ENCODE results near the gene ITCH.
"Not testable (repeated sequence)": the region's sequence is repeated elsewhere in the genome, so short reads cannot be mapped to it uniquely, and the experiment has no call there.

The ITCH gene

GRCh38 chr20:34421766-34422466, 58.8 kb downstream of the ITCH start:
- DNase-seq = no peak

- not testable (repeated sequence) for DNase-seq
These were observed 62.1 kb downstream of the ITCH start for GRCh38 chr20:34425032-34425690.

- no peak for DNase-seq
These were observed 63.0 kb downstream of the ITCH start for GRCh38 chr20:34426026-34426425.

GRCh38 chr20:34427331-34427730, 64.3 kb downstream of the ITCH start:
- no peak for DNase-seq

GRCh38 chr20:34427784-34428183, 64.7 kb downstream of the ITCH start:
- no peak for DNase-seq

- no peak for DNase-seq
These were observed 68.1 kb downstream of the ITCH start for GRCh38 chr20:34431168-34431567.

GRCh38 chr20:34432663-34433062, 69.6 kb downstream of the ITCH start:
- DNase-seq = not testable (repeated sequence)

GRCh38 chr20:34433391-34433790, 70.3 kb downstream of the ITCH start:
- DNase-seq = no peak

GRCh38 chr20:34435589-34435988, 72.5 kb downstream of the ITCH start:
- DNase-seq = no peak

GRCh38 chr20:34437330-34437986, 74.4 kb downstream of the ITCH start:
- no peak for DNase-seq

GRCh38 chr20:34439168-34439567, 76.1 kb downstream of the ITCH start:
- DNase-seq = no peak

- DNase-seq = not testable (repeated sequence)
These were observed 78.3 kb downstream of the ITCH start for GRCh38 chr20:34441423-34441822.

- no peak for DNase-seq
These were observed 80.5 kb downstream of the ITCH start for GRCh38 chr20:34443546-34443945.

- DNase-seq = no peak
These were observed 82.3 kb downstream of the ITCH start for GRCh38 chr20:34445177-34446065.

- no peak for DNase-seq
These were observed 85.4 kb downstream of the ITCH start for GRCh38 chr20:34448517-34448916.

- DNase-seq = no peak
These were observed 86.9 kb downstream of the ITCH start for GRCh38 chr20:34449674-34450592.

- DNase-seq = no peak
These were observed 89.4 kb downstream of the ITCH start for GRCh38 chr20:34452281-34452982.

- no peak for DNase-seq
These were observed 95.6 kb downstream of the ITCH start for GRCh38 chr20:34458631-34459030.

- no peak for DNase-seq
These were observed 96.3 kb downstream of the ITCH start for GRCh38 chr20:34459209-34459897.

- DNase-seq = no peak
These were observed 98.7 kb downstream of the ITCH start for GRCh38 chr20:34461779-34462087.

GRCh38 chr20:34468951-34469350, 105.9 kb downstream of the ITCH start:
- no peak for DNase-seq

Measured in NCI-H146 (cell line).